ENCODE results near the gene TSPYL2.

DNA sequence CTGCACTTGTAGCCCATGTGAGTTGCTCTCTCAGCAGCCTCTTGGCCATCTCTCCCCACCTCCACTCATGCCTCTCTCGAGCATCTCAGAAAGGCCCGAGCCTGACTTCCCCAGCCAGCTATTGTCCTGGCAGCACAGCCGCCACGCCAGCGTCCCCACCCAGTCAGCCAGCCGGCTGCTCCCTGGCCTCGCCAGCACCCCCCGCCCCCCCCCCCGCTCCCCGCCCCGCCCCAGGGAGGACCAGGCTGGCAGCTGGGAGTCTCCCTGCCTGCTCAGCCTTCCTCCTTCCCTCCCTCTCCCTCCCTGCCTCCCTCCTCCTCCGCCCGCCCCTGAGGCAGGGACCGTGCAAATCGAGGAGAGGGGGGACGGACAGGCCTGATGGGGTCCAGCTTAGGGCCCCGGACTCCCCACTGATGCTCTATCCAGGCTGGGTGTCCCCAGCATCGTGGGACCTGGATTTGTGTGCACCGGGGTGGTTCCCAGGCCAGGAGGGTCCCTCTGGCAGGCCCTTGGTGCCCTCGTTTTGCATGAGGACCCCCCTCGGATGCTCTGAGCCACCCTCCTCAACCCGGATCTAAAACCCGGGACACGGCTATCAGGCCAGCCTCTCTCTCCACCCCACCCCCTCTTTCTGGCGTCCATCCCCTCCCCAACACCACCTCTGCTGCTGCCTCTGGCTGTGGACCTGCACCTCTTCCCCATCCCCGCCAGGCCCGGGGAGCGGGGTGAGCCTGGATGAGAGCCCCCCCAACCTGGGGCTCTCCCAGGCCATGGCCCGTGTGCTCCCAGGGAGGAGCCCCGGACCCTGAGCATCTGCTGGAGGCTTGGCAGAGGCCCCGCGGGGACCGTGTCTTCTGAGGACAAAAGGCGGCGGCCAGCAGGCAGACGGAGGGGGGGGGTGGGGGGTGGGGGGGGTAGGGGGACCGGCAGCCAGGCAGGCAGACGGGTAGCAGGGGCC is 33.7 kb upstream of the TSPYL2 start, which contains the start of gene GPR173:
- TF ChIP-seq, protein P1, sequence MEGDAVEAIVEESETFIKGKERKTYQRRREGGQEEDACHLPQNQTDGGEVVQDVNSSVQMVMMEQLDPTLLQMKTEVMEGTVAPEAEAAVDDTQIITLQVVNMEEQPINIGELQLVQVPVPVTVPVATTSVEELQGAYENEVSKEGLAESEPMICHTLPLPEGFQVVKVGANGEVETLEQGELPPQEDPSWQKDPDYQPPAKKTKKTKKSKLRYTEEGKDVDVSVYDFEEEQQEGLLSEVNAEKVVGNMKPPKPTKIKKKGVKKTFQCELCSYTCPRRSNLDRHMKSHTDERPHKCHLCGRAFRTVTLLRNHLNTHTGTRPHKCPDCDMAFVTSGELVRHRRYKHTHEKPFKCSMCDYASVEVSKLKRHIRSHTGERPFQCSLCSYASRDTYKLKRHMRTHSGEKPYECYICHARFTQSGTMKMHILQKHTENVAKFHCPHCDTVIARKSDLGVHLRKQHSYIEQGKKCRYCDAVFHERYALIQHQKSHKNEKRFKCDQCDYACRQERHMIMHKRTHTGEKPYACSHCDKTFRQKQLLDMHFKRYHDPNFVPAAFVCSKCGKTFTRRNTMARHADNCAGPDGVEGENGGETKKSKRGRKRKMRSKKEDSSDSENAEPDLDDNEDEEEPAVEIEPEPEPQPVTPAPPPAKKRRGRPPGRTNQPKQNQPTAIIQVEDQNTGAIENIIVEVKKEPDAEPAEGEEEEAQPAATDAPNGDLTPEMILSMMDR (IDR thresholded peaks at IDR 0.05): no peak
- TF ChIP-seq EP300 (IDR thresholded peaks at IDR 0.05; ENCODE audit: low read depth) (no peak), POLR2A (IDR thresholded peaks at IDR 0.05) (no peak)

All from transverse colon (tissue), 3 donors.